Measurements from ENCODE around the gene GNB1. TPM values are rescaled to one million over a fixed set of nuclear protein-coding genes. Genes with fewer than 3 reads are reported as not detected.

GNB1 gene
- total RNA-seq, 1 donor from 2014 or later: 159 TPM

GRCh38 chr1:1900883-1901640 is 10.2 kb upstream of the GNB1 start:
- Histone ChIP-seq H3K27me3 (no peaks in the 10 kb centered on the region), H3K4me3 (no peak overlapping the region), H3K4me1 (peaks cover 3% of the 10 kb centered on the region), H3K9me3 (no peaks in the 10 kb centered on the region), H3K27ac (no peak overlapping the region), H3K36me3 (no peaks in the 10 kb centered on the region)
- TF ChIP-seq POLR2A (IDR thresholded peaks at IDR 0.05): no peak
- TF ChIP-seq POLR2AphosphoS5 (IDR thresholded peaks at IDR 0.05; ENCODE audit: insufficient read depth in 1 of 2, low read depth in 1 of 2): no peak
- no peak for TF ChIP-seq CTCF (IDR thresholded peaks at IDR 0.05)
- intact Hi-C loops (cut with DNase I): no loop called here
- DNase-seq (ENCODE audit: extremely low spot score in 2 of 2): no peak

- no peaks in the 10 kb centered on the region for H3K27me3 ChIP-seq
- no peak for TF ChIP-seq POLR2A (IDR thresholded peaks at IDR 0.05)
- no peak for TF ChIP-seq POLR2AphosphoS5 (IDR thresholded peaks at IDR 0.05; ENCODE audit: insufficient read depth in 1 of 2, low read depth in 1 of 2)
- TF ChIP-seq CTCF (IDR thresholded peaks at IDR 0.05): no peak
- intact Hi-C loops (cut with DNase I): no loop called here
- H3K27ac ChIP-seq: no peak overlapping the region
- no peaks in the 10 kb centered on the region for H3K36me3 ChIP-seq
- DNase-seq (ENCODE audit: extremely low spot score in 2 of 2): no peak
- no peak overlapping the region for H3K4me3 ChIP-seq
- peaks cover 3% of the 10 kb centered on the region for H3K4me1 ChIP-seq
- no peaks in the 10 kb centered on the region for H3K9me3 ChIP-seq
Observed at GRCh38 chr1:1899967-1900327, 9.1 kb upstream of the GNB1 start.

- Histone ChIP-seq H3K27ac (no peak overlapping the region), H3K4me1 (peaks cover 8% of the 10 kb centered on the region), H3K9me3 (no peaks in the 10 kb centered on the region), H3K4me3 (no peak overlapping the region), H3K27me3 (no peaks in the 10 kb centered on the region), H3K36me3 (no peaks in the 10 kb centered on the region)
- no peak for TF ChIP-seq POLR2AphosphoS5 (IDR thresholded peaks at IDR 0.05; ENCODE audit: insufficient read depth in 1 of 2, low read depth in 1 of 2)
- TF ChIP-seq POLR2A (IDR thresholded peaks at IDR 0.05): no peak
- TF ChIP-seq CTCF (IDR thresholded peaks at IDR 0.05): no peak
- intact Hi-C loops (cut with DNase I): no loop called here
- no peak for DNase-seq (ENCODE audit: extremely low spot score in 2 of 2)
Observed at GRCh38 chr1:1899266-1899966, 8.5 kb upstream of the GNB1 start.

GRCh38 chr1:1898246-1898933 is 7.5 kb upstream of the GNB1 start:
- TF ChIP-seq POLR2A (IDR thresholded peaks at IDR 0.05) (no peak), POLR2AphosphoS5 (IDR thresholded peaks at IDR 0.05; ENCODE audit: insufficient read depth in 1 of 2, low read depth in 1 of 2) (no peak), CTCF (IDR thresholded peaks at IDR 0.05) (no peak)
- H3K27ac ChIP-seq: no peak overlapping the region
- no peak overlapping the region for H3K4me3 ChIP-seq
- no peaks in the 10 kb centered on the region for H3K27me3 ChIP-seq
- H3K36me3 ChIP-seq: no peaks in the 10 kb centered on the region
- no peaks in the 10 kb centered on the region for H3K9me3 ChIP-seq
- DNase-seq (ENCODE audit: extremely low spot score in 2 of 2): no peak
- H3K4me1 ChIP-seq: peaks cover 18% of the 10 kb centered on the region
- intact Hi-C loops (cut with DNase I): no loop called here

Data from vagina (tissue), 2 donors.